ENCODE results near the gene LDLRAP1.

The LDLRAP1 gene

GRCh38 chr1:25563330-25564215 lies 20.2 kb downstream of the LDLRAP1 start:
- no peak for DNase-seq

GRCh38 chr1:25564777-25565574 lies 21.6 kb downstream of the LDLRAP1 start:
- no peak for DNase-seq

- DNase-seq = no peak
Measured at GRCh38 chr1:25565626-25566025, 22.2 kb downstream of the LDLRAP1 start.

GRCh38 chr1:25566176-25566729 lies 22.8 kb downstream of the LDLRAP1 start:
- no peak for DNase-seq

- DNase-seq = no peak
Measured at GRCh38 chr1:25566730-25567341, 23.4 kb downstream of the LDLRAP1 start.

- no peak for DNase-seq
Measured at GRCh38 chr1:25567710-25568089, 24.3 kb downstream of the LDLRAP1 start.

- no peak for DNase-seq
Measured at GRCh38 chr1:25568090-25568833, 24.9 kb downstream of the LDLRAP1 start.

- DNase-seq = no peak
Measured at GRCh38 chr1:25568834-25569596, 25.6 kb downstream of the LDLRAP1 start.

- DNase-seq = no peak
Measured at GRCh38 chr1:25569597-25570396, 26.4 kb downstream of the LDLRAP1 start.

GRCh38 chr1:25570798-25571521 lies 27.6 kb downstream of the LDLRAP1 start:
- no peak for DNase-seq

- no peak for DNase-seq
Measured at GRCh38 chr1:25571522-25571970, 28.1 kb downstream of the LDLRAP1 start.

GRCh38 chr1:25572107-25572506 lies 28.7 kb downstream of the LDLRAP1 start:
- no peak for DNase-seq

- peak; percentile 69 for DNase-seq
Measured at GRCh38 chr1:25572708-25573590, 29.5 kb downstream of the LDLRAP1 start.

- no peak for DNase-seq
Measured at GRCh38 chr1:25573591-25573930, 30.2 kb downstream of the LDLRAP1 start.

- DNase-seq = no peak
Measured at GRCh38 chr1:25573961-25574360, 30.6 kb downstream of the LDLRAP1 start.

- no peak for DNase-seq
Measured at GRCh38 chr1:25575191-25575590, 31.8 kb downstream of the LDLRAP1 start.

GRCh38 chr1:25576459-25577133 lies 33.2 kb downstream of the LDLRAP1 start:
- DNase-seq = no peak

- DNase-seq = no peak
Measured at GRCh38 chr1:25577134-25577920, 33.9 kb downstream of the LDLRAP1 start.
